Ascending aorta (tissue), 2 donors: ENCODE results near the gene C18orf54. TPM values are rescaled to one million over a fixed set of nuclear protein-coding genes. Genes with fewer than 3 reads are reported as not detected.
"Not testable (repeated sequence)": the region's sequence is repeated elsewhere in the genome, so short reads cannot be mapped to it uniquely, and the experiment has no call there.

Source experiments
- DNase-seq, 2 donors: peaks; one replicate each; pipeline ENCODE4 v3.0.0-alpha.2; 2019; ENCODE audit warnings: low spot score in 2 of 2
- H3K27ac ChIP-seq, 2 donors: fragments of 200-600 bp; sonication (generic); one replicate each; pipeline ENCODE4 v1.5.1; 2016 to 2017; ENCODE audit warnings: mild to moderate bottlenecking in 1 of 2
- H3K27me3 ChIP-seq: fragments of 200-600 bp; sonication (generic); one replicate; pipeline ENCODE4 v1.5.1; 2017
- H3K36me3 ChIP-seq, 2 donors: fragments of 200-600 bp; sonication (generic); one replicate each; pipeline ENCODE4 v1.5.1; 2016
- H3K4me1 ChIP-seq, 2 donors: fragments of 200-600 bp; sonication (generic); one replicate each; pipeline ENCODE4 v1.5.1; 2016 to 2017; ENCODE audit warnings: mild to moderate bottlenecking in 1 of 2
- H3K4me3 ChIP-seq, 2 donors: fragments of 200-600 bp; sonication (generic); one replicate each; pipeline ENCODE4 v1.5.1; 2016 to 2017; ENCODE audit warnings: mild to moderate bottlenecking in 1 of 2
- H3K9me3 ChIP-seq, 2 donors: fragments of 200-600 bp; sonication (generic); one replicate each; pipeline ENCODE4 v1.5.1; 2016
- intact Hi-C: fragments of 100-400 bp; cut with DNase I; formaldehyde crosslinking; loops from one replicate; pipeline ENCODE4 v1.15.1; 2023
- total RNA-seq: library from RNA; depleted of rRNA; stranded (reverse); fragments of >200 nt; gene quantifications from one replicate; pipeline ENCODE4 v1.1.0, GENCODE V29; 2016
- TF ChIP-seq, protein P1 (sequence below), 3 experiments: fragments of 200-600 bp in 2 of 3; fragments of 450-650 bp in 1 of 3; sonication (generic) in 2 of 3; IDR thresholded peaks; one replicate each; pipeline ENCODE4 v1.5.1; 2016 to 2019; ENCODE audit warnings: antibody characterized with exemption in 3 of 3, mild to moderate bottlenecking in 1 of 3, moderate library complexity in 1 of 3

C18orf54 gene
- total RNA-seq: 0.96 TPM

DNA sequence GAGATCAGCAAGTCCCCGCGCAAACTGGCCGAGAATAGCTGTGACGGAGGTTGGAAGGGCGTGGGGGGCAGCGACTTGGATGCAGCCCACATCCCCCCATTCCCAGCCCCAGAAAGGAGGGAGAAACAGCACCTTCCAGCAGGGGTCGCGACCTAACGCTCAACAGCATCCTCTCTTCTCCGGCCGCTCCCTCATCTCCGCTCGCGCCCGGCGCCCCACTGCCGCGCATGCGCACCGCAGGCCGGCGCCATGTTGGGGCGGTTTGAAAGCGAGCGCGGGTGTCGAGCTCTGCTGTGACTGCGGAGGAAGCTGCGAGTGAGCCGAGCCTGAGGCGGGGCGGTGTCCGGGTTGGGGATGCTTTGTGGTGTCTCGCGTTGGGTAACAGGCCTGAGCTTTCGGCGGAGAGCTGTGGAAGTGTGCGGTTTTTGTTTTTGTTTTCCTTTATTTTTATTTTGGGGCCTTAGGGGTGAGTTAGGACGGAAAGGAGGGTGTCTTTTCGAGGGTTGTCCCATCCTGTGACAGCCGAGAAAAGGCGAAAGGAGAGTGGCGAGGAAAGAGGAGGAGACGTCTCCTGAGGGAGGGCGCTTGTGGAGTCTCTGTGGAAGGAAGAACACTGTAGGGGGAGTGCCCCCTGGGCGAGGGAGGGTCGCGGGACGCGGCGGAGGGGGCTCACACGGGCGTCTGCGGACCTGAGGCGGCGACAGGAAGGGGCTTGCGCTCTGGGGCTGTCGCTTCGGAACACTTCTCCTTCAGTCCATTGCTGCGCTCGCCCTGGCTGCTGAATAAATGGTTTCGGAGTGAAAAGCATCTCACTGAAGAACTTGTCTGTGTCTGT, at the start of gene C18orf54, which contains the start of gene STARD6:
Gene C18orf54 (plus strand): TSS at position 247 of the 835 bp plus-strand sequence. CDS start 2,667 bp downstream, outside the sequence.
Gene STARD6 (minus strand): TSS at position 199 of the 835 bp plus-strand sequence. CDS start 3,285 bp downstream, outside the sequence.
- TF ChIP-seq, protein P1, sequence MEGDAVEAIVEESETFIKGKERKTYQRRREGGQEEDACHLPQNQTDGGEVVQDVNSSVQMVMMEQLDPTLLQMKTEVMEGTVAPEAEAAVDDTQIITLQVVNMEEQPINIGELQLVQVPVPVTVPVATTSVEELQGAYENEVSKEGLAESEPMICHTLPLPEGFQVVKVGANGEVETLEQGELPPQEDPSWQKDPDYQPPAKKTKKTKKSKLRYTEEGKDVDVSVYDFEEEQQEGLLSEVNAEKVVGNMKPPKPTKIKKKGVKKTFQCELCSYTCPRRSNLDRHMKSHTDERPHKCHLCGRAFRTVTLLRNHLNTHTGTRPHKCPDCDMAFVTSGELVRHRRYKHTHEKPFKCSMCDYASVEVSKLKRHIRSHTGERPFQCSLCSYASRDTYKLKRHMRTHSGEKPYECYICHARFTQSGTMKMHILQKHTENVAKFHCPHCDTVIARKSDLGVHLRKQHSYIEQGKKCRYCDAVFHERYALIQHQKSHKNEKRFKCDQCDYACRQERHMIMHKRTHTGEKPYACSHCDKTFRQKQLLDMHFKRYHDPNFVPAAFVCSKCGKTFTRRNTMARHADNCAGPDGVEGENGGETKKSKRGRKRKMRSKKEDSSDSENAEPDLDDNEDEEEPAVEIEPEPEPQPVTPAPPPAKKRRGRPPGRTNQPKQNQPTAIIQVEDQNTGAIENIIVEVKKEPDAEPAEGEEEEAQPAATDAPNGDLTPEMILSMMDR (IDR thresholded peaks at IDR 0.05): peak in 1 of 3 experiments; percentile 23
- DNase-seq: peak; percentile 45 to 91
- peak within 1 kb of the TSS; percentile 19 to 33 for H3K27ac ChIP-seq
- no peaks in the 10 kb centered on the region for H3K36me3 ChIP-seq
- no peaks in the 10 kb centered on the region for H3K27me3 ChIP-seq
- H3K9me3 ChIP-seq: no peaks in the 10 kb centered on the region
- H3K4me3 ChIP-seq: peak within 1 kb of the TSS; percentile 77 to 88
- intact Hi-C loops: loop anchor here (1.0 to 5.0 kb wide), 2 partner anchors 89 to 136 kb away; partner anchors contain the start of genes MBD2 and POLI
- H3K4me1 ChIP-seq: no peaks in the 10 kb centered on the region

DNA sequence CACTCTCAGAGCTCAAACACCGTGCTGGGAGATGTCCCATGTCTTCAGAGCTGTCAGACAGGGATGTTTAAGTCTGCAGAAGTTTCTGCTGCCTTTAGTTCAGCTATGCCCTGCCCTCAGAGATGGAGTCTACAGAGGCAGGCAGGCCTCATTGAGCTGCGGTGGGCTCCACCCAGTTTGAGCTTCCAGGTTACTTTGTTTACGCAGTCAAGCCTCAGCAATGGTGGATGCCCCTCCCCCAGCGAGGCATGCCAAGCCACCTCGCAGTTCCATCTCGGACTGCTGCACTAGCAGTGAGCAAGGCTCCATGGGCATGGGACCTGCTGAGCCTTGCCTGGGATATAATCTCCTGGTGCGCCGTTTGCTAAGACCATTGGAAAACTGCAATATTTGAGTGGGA, 48.1 kb upstream of the C18orf54 start:
- H3K27ac ChIP-seq, H3K27me3 ChIP-seq, intact Hi-C loops: not testable (repeated sequence)

DNA sequence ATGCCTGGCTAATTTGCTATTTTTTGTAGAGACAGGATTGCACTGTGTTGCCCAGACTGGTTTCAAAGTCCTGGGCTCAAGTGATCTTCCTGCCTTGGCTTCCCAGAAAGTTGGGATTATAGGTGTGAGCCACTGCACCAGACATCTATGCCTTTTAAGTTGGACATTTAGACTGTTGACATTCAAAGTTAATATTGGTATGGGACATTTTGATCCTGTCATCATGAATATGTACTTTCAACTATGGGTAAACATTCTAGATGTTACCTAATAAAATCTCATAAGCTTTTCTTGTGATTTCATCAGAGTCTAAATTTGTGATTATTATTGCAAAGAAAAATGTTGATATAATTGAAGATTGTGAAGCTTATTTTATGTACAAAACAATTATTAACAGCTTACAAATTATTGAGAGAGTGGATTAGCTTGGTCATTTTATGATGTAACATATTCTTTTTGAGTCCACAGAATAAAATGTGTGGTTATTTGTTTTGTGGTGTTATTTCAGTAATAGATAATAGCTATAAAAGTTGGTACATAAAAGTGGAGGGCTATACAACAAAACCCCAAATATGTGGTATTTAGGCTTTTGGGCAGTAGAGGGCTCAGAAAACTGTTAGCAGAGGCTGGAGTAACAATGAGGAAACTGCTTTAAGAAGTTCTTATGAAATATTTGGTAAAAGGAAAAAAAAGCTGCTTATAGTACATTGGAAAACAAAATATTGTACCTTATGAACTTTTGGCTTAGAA, 41.5 kb upstream of the C18orf54 start:
- H3K27me3 ChIP-seq: no peaks in the 10 kb centered on the region
- DNase-seq: no peak
- no peak overlapping the region for H3K4me3 ChIP-seq
- H3K27ac ChIP-seq: no peak overlapping the region
- no peaks in the 10 kb centered on the region for H3K9me3 ChIP-seq
- H3K36me3 ChIP-seq: no peaks in the 10 kb centered on the region
- intact Hi-C loops: no loop called here
- H3K4me1 ChIP-seq: no peaks in the 10 kb centered on the region
- TF ChIP-seq, protein P1 (IDR thresholded peaks at IDR 0.05): no peak

More for the DNA sequence above, 48.1 kb upstream of the C18orf54 start:
- H3K4me3 ChIP-seq, H3K36me3 ChIP-seq, H3K4me1 ChIP-seq, H3K9me3 ChIP-seq, DNase-seq: not testable (repeated sequence)

DNA sequence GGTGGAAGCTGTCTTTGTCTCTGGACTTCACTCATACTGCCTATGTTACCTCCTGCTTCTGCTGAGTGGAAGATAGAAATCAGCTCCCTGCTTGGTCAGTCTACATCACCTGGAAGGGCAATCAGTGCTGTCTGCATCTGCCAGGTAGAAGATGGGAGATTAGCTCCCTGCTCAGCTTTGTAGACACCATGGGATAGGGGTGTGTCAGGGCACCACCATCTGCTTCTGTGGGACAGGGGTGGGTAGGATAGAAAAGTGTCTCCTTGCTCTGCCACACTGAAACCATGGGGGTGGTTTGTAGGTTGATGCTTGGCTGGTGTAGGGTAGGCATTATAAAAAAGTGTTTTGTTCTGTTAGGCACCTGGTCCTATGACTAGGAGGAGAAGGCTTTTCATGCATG, 34.1 kb upstream of the C18orf54 start:
- TF ChIP-seq, protein P1 (IDR thresholded peaks at IDR 0.05): no peak
- no peak for DNase-seq
- Histone ChIP-seq H3K36me3 (no peaks in the 10 kb centered on the region), H3K4me3 (no peak overlapping the region), H3K9me3 (no peaks in the 10 kb centered on the region), H3K27me3 (no peaks in the 10 kb centered on the region), H3K27ac (no peak overlapping the region), H3K4me1 (no peaks in the 10 kb centered on the region)
- intact Hi-C loops: no loop called here

DNA sequence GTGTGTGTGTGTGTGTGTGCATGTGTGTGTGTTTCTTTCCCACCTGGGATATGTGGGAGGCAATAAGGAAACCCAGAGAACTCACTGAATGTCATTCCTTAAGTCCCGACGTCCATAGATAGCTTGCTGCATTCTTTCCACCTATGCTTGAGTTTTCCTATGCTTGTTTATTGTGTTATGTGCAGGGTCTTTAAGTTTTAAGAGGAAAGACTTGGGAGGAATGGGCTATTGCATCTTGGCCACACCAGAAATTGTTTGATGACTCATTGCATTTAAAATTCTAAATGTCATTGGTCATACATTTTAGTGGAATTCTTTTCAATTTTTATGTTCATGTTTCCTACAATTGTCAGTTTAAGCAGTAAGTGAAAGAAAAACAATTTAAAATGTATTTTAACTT, 33.7 kb upstream of the C18orf54 start:
- no peaks in the 10 kb centered on the region for H3K27me3 ChIP-seq
- H3K4me3 ChIP-seq: no peak overlapping the region
- no peak for DNase-seq
- H3K36me3 ChIP-seq: no peaks in the 10 kb centered on the region
- no peaks in the 10 kb centered on the region for H3K4me1 ChIP-seq
- TF ChIP-seq, protein P1 (IDR thresholded peaks at IDR 0.05): no peak
- no peak overlapping the region for H3K27ac ChIP-seq
- H3K9me3 ChIP-seq: no peaks in the 10 kb centered on the region
- intact Hi-C loops: no loop called here

DNA sequence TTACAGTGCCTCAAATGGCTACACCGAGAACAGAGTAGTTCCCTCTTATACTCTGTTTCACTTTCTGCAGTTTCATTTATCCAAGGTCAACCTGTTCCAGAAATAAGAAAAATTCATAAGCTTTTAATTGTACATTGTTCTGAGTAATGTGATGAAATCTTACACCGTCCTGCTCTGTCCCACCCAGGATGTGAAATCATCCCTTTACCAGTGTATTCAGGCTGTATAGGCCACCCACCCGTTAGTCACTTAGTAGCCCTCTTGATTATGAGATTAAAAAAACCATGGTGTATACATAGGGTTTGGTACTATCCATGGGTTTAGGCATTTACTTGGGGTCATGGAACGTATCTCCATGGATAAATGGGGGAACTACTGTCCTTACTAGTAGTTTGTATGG, 29.9 kb upstream of the C18orf54 start:
- Histone ChIP-seq H3K4me1 (no peaks in the 10 kb centered on the region), H3K27me3 (no peaks in the 10 kb centered on the region), H3K4me3 (no peak overlapping the region), H3K27ac (no peak overlapping the region), H3K36me3 (no peaks in the 10 kb centered on the region), H3K9me3 (no peaks in the 10 kb centered on the region)
- TF ChIP-seq, protein P1 (IDR thresholded peaks at IDR 0.05): no peak
- DNase-seq: no peak
- intact Hi-C loops: no loop called here
